ENCODE results near the gene UROD. TPM values are rescaled to one million over a fixed set of nuclear protein-coding genes. Genes with fewer than 3 reads are reported as not detected.

UROD gene
- total and polyA plus RNA-seq, 2 donors (not counting 1 experiment from before 2014, with no cell fraction given) = 65.5 to 82.5 TPM

DNA sequence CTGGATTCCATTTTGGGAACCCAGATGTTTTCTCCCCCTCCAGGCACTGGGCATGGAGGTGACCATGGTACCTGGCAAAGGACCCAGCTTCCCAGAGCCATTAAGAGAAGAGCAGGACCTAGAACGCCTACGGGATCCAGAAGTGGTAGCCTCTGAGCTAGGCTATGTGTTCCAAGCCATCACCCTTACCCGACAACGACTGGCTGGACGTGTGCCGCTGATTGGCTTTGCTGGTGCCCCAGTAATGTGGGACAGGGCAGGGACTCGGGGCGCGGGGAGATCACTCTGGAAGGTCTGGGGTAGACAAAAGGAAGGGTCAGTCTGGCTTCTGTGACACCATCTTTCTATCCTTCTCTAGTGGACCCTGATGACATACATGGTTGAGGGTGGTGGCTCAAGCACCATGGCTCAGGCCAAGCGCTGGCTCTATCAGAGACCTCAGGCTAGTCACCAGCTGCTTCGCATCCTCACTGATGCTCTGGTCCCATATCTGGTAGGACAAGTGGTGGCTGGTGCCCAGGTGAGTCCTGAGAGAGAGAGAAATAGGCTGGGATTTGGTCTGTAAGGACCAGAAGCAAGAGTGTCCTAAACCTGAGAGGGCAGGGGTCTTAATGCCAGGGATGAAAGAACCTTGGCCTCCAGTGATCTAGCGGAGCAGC is 1.6 kb downstream of the UROD start:
- Mint-ChIP-seq H3K9me3 (ENCODE audit: insufficient read depth) (no peaks in the 10 kb centered on the region), H3K4me3 (peak overlapping the region; percentile 91), H3K27ac (peak overlapping the region; percentile 15), H3K27me3 (no peaks in the 10 kb centered on the region), H3K4me1 (peaks cover 46% of the 10 kb centered on the region)
- Histone ChIP-seq H3K9me3 (ENCODE audit: control extremely low read depth in 1 of 3, control insufficient read depth in 2 of 3, insufficient read depth in 1 of 3, low read length in 2 of 3) (no peaks in the 10 kb centered on the region), H3K79me2 (ENCODE audit: control insufficient read depth, insufficient read depth, low read length) (peaks cover 35% of the 10 kb centered on the region), H2AFZ (ENCODE audit: insufficient read depth, low read depth, low read length, poor library complexity, severe bottlenecking) (no peak overlapping the region), H3K27ac (ENCODE audit: low read length in 2 of 2) (peak overlapping the region in 1 of 2 donors; percentile 79), H3K9ac (ENCODE audit: low read length) (no peak overlapping the region), H3K27me3 (replicated peaks in 1 of 4; ENCODE audit: control extremely low read depth in 1 of 4, control insufficient read depth in 3 of 4, insufficient read depth in 4 of 4, low read length in 3 of 4) (no peaks in the 10 kb centered on the region), H3K36me3 (replicated peaks in 1 of 2; ENCODE audit: control extremely low read depth in 1 of 2, control insufficient read depth in 1 of 2, extremely low read depth in 1 of 2, insufficient read depth in 2 of 2, low read length in 1 of 2) (peaks cover 0 to 28% of the 10 kb centered on the region in 2 experiments), H3K4me3 (ENCODE audit: control extremely low read depth in 1 of 5, extremely low read depth in 1 of 5, insufficient read depth in 1 of 5, low read depth in 2 of 5, low read length in 4 of 5) (no peak overlapping the region), H3K4me1 (ENCODE audit: control insufficient read depth in 2 of 2, insufficient read depth in 2 of 2, low read length in 2 of 2) (peaks cover 31 to 42% of the 10 kb centered on the region in 2 donors), H4K20me1 (ENCODE audit: control insufficient read depth, insufficient read depth, low read length, poor library complexity, severe bottlenecking) (peaks cover 14% of the 10 kb centered on the region), H3K4me2 (replicated peaks; ENCODE audit: low read depth, low read length, poor library complexity, severe bottlenecking) (peak overlapping the region; percentile 99)
- 81% methylated on average over 7 of the region's 12 CpGs for WGBS (ENCODE audit: insufficient coverage)
- no peak for DNase-seq
- ATAC-seq (ENCODE audit: low read depth) = no peak
- intact Hi-C loops (cut with micrococcal nuclease) = loop anchor here (1.0 to 5.0 kb wide), 8 partner anchors 39 to 381 kb away; partner anchors contain the start of genes PLK3, RNU5D-1, RPS8 and ZSWIM5
- TF ChIP-seq EZH2 (IDR thresholded peaks at IDR 0.05; ENCODE audit: borderline replicate concordance, insufficient read depth, low read depth, low read length, poor library complexity, severe bottlenecking) = no peak
- TF ChIP-seq, protein P1, sequence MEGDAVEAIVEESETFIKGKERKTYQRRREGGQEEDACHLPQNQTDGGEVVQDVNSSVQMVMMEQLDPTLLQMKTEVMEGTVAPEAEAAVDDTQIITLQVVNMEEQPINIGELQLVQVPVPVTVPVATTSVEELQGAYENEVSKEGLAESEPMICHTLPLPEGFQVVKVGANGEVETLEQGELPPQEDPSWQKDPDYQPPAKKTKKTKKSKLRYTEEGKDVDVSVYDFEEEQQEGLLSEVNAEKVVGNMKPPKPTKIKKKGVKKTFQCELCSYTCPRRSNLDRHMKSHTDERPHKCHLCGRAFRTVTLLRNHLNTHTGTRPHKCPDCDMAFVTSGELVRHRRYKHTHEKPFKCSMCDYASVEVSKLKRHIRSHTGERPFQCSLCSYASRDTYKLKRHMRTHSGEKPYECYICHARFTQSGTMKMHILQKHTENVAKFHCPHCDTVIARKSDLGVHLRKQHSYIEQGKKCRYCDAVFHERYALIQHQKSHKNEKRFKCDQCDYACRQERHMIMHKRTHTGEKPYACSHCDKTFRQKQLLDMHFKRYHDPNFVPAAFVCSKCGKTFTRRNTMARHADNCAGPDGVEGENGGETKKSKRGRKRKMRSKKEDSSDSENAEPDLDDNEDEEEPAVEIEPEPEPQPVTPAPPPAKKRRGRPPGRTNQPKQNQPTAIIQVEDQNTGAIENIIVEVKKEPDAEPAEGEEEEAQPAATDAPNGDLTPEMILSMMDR (IDR thresholded peaks at IDR 0.05) = no peak
- ChIA-PET CTCF (interaction anchor here (0.6 to 11.9 kb wide), 35 partner anchors 9 to 628 kb away, joined by 3 to 388 read pairs (median 5); partner anchors contain the start of genes CCDC163, EIF2B3, MMACHC and MUTYH), POLR2A (interaction anchor here (0.6 to 4.9 kb wide), 6 partner anchors 286 to 570 kb away, joined by 3 to 59 read pairs (median 4); partner anchors contain the start of gene NASP)

Measured in B cell (primary cell).